ENCODE measurements around the gene CGA.
A peak's percentile ranks its signal among the peaks of the same experiment; 100 is the strongest.
"Not testable (repeated sequence)": the region's sequence is repeated elsewhere in the genome, so short reads cannot be mapped to it uniquely, and the experiment has no call there.

CGA gene

DNA sequence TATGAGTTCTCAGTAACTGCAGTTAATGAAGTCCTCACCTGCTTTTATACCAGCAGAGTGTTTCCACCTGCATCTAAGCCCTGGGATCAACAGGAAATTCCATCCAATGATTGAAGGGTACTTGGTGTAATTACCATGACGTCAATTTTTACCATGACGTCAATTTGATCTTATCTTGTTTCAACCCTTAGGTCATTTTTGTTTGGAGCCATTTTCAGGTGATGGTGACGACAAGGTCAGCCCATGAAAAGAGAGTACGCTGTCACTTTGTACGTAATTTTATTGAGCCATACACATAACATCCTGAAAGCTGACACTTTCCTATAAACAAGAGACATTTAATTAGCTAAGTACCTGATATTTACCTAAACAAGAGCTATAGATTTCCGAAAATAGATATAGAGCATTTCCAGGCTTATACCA, at the start of gene CGA:
Gene CGA, minus strand, starts transcription at position 20 of the 423 bp plus-strand sequence. CDS start 6,906 bp downstream, outside the sequence.
- DNase-seq, result no peak

DNA sequence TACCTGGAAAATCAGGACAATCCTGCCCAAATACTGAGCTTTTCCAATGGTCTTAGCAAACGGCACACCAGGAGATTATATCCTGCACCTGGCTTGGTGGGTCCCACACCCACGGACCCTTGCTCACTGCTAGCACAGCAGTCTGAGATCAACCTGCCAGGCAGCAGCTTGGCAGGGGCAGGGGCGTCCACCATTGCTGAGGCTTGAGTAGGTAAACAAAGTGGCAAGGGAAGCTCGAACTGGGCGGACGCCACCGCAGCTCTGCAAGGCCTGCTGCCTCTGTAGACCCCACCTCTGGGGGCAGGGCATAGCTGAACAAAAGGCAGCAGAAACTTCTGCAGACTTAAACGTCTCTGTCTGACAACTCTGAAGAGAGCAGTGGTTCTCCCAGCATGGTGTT, 45.0 kb upstream of the CGA start:
- DNase-seq, result not testable (repeated sequence)

- DNase-seq, result no peak
These were observed 44.3 kb upstream of the CGA start for GRCh38 chr6:87139236-87139635.

GRCh38 chr6:87136963-87137362, 42.1 kb upstream of the CGA start:
- DNase-seq, result no peak

- DNase-seq, result no peak
These were observed 32.8 kb upstream of the CGA start for GRCh38 chr6:87127737-87128136.

- DNase-seq, result no peak
These were observed 31.6 kb upstream of the CGA start for GRCh38 chr6:87126501-87126900.

DNA sequence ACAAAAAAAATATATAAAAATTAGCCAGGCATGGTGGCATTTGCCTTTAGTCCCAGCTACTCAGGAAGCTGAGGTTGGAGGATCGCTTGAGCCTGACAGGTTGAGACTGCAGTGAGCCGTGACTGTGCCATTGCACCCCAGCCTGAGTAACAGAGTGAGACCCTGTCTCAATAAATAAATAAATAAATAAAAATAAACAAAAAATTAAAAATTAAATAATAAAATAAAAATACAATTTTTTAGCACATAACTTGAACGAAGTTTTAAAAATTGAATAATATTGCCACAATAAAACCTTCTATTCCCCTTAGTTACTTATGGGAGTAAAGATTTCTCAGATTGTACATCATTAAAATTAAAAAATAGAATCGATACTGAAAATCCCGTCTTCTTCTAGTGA, 29.2 kb upstream of the CGA start:
- no peak for DNase-seq

DNA sequence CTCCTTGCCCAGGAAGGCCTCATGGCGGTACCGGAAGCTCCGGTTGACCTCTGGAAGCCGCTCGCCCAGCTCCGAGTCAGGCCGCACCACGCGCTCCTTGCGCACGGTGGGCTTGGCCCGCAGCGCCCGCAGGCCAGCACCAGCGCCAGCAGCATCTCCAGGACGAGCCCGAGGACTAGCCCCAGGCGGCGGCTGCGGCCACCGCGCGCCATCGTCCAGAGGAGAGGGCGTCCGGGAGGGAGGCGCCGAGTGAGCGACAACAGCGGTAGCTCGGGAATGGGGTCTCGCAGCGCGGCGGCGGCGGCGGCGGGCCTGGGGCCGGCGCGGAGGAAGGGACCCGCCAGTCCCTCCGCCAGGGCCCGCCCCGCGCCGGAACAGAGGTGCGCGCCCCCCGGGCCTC, 27.6 kb upstream of the CGA start:
- no peak for DNase-seq

DNA sequence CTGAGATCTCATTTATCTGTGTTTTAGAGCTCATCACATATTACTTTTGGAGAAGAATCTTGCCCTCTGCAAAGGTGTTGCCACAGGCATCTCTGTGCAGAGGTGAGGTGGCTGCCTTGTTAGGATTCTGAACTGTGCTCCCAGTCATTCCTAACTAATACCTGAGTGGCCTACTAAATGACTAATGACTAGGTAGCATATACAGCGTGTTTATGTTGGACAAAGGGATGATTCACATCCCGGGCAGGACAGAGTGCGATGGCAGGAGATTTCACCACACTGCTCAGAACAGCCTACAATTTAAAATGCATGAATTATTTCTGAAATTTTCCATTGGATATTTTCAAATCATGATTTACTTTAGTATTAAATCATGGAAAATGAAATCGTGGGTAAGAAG, 23.1 kb upstream of the CGA start:
- no peak for DNase-seq

GRCh38 chr6:87116922-87117321, 22.0 kb upstream of the CGA start:
- no peak for DNase-seq

- DNase-seq, result no peak
These were observed 20.7 kb upstream of the CGA start for GRCh38 chr6:87115402-87116135.

GRCh38 chr6:87110636-87111035, 15.7 kb upstream of the CGA start:
- no peak for DNase-seq

- DNase-seq, result no peak
These were observed 10.9 kb upstream of the CGA start for GRCh38 chr6:87105823-87106222.

GRCh38 chr6:87104667-87105066, 9.8 kb upstream of the CGA start:
- no peak for DNase-seq

DNA sequence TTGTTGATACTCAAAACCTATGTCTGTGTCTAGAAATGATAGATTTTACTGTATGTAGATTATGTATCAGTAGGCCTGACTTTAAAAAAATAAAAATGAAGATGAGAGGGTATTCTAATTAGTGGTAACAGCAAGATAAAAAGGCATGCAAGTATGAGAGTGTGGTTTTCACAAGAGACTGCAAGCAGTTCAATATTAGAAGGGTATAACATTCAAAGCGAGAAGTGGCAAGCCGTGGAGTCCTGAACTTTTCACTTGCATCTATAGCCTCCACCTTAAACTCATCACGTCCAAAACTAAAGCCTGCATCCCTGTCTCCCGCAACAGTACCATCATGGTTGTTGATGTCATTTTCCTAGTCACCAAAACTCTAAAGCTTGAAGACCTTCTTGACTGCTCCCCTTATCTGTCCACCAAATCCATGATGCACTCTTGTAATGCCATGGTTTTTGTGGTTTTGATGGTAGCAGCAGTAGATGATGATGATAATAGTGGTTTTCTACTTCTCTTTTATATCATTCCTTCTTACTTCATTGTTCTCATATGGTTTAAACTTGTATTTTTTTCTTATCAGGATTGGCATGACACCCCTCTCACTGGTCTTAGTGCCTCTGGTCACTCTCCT, 9.2 kb upstream of the CGA start:
- no peak for DNase-seq

GRCh38 chr6:87102151-87102621, 7.3 kb upstream of the CGA start:
- peak; percentile 36 for DNase-seq

DNA sequence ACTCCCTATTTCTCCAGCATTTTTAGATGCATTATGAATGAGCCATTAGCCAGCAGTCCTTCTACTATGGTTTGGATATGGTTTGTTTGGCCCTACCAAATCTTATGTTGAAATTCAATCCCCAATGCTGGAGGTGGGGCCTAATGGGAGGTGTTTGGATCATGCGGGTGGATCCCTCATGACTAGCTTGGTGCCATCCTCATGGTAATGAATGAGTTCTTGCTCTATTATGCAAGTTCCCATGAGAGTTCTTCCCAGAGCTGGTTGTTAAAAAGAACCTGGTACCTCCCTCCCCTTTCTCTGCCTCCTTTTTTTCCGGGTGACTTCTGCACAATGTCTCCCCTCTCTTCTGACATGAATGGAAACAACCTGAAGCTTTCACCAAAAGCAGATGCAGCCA, 6.2 kb upstream of the CGA start:
- no peak for DNase-seq

GRCh38 chr6:87100216-87100615, 5.3 kb upstream of the CGA start:
- no peak for DNase-seq

GRCh38 chr6:87099472-87099871, 4.6 kb upstream of the CGA start:
- no peak for DNase-seq

DNA sequence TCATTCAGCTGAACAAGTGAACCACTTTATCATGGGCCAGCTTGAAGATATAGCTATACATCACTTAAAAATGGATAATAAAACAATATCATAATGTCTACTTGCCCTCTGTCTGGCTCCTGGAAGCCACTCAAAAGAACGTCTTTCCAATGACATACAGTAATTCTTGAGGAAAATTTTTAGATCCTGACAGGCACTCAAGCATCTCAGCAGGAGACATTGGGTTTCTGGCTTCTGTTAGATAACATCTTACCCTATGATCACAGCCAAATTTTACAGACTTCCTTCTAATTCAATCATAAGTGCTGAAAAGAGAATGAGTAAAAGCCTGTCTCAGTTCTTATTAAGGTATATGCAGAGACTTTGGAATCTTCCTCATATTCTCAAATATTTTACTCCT, 330 bp downstream of the CGA start:
- no peak for DNase-seq

DNA sequence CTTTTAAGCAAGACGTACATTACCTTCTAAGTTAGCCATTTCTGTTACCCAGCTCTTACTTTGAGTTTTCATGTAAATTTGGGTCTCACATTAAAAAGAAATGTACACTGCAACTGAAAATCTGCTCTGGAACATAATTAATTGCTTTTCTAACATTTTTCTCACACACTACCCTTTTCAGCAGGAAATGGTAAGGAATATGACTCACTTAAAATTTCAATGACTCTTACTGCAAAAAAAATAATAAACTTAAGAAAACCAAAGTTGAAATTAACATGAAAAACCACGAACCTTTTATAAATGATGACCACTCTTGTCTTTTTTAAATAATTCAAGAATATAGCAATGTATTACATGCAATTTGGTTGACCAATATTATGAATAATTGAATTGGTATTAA, 1.3 kb downstream of the CGA start:
- DNase-seq, result no peak

GRCh38 chr6:87093199-87093598, 1.7 kb downstream of the CGA start:
- no peak for DNase-seq

DNA sequence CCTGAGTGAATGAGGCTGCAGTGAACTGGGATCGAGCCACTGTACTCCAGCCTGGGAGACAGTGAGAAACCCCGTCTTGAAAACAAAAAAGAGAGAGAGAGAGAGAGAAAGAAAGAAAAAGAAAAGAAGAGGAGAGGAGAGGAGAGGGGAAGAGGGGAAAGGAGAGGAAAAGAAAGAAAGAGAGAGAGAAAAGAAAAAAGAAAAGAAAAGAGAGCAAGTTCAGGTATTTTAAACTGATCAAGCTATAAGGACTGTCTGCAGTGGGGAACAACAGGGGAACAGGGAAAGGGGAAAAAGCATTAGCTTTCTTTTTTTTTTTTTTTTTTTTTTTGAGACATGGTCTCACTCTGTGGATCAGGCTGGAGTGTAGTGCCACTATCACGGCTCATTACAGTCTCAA, 2.5 kb downstream of the CGA start:
- no peak for DNase-seq

- DNase-seq, result no peak
These were observed 5.8 kb downstream of the CGA start for GRCh38 chr6:87089135-87089534.

DNA sequence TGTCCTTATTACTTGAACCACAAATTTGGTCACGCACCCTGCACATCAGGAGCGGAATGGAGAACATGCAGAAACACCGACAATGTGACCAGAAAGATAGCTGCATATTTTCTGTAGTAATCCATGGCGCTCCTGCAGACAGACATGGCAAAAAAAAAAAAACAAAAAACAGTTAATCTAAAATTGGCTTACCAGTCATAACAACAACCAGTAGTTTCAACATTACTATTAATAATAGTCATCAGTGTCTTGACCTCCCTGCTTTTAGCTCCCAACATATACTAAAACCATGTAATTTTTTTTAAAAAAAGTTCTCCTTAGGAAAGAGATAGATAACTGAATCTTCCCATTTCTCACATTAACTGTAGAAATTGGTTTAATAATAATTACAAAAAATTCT, 6.8 kb downstream of the CGA start:
- no peak for DNase-seq

Measured in retina (tissue), 1 donor.